HG02981 (cell line): Measurements from ENCODE around the gene TENT4A.
"Not testable (repeated sequence)": the region's sequence is repeated elsewhere in the genome, so short reads cannot be mapped to it uniquely, and the experiment has no call there.

Experiments
- ATAC-seq: cut with Tn5 transposase; IDR thresholded peaks from one replicate; pipeline ENCODE4 v1.9.1; 2021; ENCODE audit warnings: mild to moderate bottlenecking, moderate library complexity; ENCODE audit not compliant: unreplicated experiment

TENT4A gene

DNA sequence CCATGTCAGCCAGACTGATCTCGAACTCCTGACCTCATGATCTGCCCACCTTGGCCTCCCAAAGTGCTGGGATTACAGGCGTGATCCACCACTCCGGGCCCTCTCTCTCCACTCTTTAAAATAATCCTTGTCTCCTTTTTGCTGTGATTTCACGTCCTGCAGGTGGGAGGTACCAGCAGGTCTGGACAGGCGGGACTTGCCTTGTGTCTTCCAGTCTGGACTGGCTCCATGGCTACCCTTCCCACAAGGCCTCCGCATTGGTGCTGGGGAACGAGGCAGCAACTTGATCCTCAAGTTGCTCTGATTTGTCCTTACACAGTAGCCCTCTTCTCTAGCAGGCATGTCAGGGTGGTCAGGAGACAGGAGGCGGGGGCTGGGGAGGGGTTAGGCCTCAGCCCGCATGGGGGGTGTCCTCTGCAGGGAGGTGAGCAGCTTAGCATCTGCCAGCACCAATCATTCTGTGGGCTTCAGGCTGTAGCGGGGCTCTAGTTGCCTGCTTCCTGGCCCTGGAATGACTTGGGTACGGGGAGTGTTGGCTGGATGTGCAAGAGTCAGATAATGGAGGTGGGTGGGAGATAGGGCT, 54.3 kb downstream of the TENT4A start:
- ATAC-seq: no peak

DNA sequence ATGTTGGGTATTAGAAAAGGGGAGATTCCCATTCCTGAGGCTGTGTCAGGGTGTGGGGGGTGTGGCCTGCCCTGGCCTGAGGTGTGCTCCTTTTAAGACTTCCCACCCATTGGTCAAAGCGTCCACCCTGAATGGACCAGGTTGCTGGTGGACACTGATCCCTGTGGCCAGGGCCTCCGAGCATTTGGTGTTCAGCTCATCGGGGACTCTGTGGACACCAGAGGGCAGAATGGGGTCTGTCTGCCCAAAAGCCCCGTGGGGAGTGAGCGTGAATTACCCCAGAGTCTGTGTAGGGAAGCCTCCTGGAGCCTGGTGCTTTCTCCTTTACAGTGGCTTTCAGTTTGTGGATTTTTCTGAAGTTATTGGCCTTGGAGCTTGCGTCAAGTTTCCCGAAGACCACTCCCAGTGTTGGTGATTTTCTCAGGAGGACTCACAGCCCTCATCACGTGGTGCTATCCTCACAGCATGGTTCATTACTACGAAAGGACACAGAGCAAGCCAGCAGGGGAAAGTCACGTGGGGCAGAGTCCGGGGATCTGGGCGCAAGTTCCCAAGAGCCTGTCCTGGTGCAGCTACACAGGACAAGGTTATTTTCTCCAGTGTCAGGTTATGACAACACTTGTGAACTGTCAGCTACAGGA, 55.5 kb downstream of the TENT4A start:
- ATAC-seq: no peak

DNA sequence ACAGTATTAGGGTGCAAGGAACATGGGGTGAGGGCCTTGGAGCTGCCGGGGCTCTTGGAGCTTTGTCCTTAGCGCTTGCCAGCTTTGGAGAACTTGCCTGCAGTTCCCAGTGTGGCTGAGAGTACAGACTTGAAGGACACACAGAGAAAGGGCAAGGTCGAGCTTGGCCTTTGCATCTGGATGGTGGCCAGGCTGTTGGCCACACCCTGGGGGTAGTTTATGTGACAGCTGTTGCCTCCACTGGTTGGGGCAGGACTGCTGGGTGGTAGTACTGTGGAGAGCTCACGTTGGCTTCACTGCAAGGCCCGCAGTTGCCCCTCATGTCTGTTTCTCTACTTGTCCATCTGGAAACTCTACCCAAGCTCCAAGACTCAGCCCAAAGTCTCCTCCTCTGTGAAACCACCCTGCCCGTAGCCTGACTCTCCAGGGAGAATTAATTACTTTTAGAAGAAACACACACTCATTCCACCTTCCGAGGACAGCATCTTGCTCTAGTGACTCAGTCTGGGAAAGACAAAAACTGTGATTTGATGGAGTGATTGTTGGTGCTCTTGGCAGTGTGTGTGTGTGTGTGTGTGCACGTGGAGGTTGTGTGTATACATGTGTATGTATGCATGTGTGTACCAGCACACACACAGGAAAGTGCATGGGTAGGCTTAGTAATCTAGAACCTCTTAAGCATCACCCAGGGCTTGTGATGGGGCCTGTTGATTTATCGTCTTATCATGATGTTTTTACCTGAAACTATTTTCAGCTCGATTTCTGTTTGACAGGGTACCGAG, 57.8 kb downstream of the TENT4A start:
- no peak for ATAC-seq

DNA sequence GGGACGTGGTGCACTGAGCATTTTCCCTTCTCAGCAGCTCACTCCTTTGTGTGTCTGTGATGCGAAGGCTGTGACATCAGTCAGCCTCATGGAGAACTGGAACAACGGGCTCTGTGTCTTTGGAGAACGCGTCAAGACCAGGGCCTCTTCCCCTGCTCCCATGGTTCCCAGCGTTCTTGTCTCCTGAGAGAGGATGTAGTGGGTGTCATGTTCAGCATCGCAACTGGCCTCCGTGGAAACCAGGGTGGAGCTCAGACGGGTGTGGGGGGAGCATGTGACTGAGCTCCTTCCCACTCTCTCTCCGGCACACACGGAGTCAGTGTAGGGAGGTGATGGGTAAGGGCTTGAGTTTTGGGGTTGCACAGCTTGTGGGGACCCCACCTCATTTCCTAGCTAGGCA, 59.7 kb downstream of the TENT4A start:
- ATAC-seq: no peak

DNA sequence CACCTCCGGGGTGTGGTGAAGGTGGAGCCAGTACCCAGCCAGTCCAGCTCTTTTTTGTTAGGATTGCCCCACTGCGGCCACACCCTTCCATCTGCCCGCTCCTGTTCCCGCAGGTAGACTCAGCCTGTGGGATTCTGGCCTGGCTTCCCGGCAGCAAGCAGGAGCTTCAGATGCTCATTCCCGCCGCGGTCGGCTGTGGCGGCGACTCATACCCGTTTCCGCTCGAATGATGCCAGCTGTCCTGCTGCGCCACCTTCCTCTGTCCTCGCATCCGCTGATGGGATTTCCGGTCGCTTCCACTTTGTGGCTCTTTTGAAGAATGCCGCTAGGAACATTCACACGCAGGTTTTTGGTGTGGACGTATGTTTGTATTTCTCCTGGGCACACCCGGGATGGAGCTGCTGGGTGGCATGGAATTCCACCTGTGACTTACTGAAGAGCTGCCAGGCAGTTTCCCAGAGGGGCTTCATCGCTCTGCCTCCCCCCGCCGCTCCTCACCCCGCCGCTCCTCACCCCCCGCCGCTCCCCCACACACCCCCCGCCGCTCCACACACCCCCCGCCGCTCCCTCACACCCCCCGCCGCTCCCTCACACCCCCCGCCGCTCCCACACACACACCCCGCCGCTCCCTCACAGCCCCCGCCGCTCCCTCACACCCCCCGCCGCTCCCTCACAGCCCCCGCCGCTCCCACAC, 60.3 kb downstream of the TENT4A start:
- no peak for ATAC-seq

DNA sequence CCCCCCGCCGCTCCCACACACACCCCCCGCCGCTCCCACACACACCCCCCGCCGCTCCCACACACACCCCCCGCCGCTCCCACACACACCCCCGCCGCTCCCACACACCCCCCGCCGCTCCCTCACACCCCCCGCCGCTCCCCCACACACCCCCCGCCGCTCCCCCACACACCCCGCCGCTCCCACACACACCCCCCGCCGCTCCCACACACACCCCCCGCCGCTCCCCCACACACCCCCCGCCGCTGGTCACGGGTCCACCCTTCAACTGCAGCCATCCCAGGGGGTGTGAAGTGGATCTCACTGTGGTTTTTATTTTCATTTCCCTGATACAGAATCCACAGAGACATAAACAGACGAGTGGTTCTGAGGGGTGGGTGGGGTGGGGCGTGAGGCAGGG, 61.0 kb downstream of the TENT4A start:
- not testable (repeated sequence) for ATAC-seq

DNA sequence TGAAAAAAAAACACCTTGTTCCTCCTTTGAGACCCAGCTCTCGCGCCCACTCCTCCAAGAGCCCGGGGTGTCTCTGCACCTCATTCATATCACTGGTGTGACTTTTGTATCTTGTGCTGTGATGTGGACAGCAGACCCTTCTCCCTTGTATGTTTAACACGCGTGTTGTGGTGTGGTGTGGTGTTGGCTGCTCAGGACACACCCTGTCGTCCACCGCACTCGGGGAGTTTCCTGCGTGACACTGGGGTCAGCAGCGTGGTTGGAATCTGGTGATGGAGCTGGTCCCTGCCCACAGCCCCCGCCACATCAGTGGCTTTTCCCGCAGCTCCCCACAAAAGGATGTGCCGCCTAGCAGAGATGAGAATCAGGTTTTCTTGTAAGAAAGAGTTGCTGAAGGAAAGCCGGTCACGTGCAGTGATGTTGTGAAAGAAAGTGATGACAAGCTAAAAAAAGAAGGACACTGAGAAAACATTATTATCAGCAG, 61.5 kb downstream of the TENT4A start:
- ATAC-seq: no peak

DNA sequence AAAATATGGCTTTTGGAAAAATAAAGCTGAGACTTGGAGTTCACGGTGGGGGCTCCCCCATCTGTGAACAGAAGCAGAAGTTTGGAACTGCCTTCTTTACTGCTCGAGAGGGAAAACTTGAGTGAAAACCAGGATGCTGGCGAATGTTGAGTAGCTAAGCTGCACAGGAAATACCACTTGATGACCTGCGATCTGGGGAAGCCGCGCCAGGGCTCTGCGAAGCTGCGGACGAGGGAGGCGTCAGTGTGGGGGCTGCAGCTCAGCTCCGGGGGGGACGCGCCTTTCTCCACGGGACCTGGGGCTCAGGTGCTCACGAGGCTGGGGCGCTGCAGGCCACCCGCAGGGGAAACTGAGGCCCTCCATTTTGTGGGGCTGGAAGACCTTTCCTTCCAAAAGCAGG, 62.3 kb downstream of the TENT4A start:
- no peak for ATAC-seq

DNA sequence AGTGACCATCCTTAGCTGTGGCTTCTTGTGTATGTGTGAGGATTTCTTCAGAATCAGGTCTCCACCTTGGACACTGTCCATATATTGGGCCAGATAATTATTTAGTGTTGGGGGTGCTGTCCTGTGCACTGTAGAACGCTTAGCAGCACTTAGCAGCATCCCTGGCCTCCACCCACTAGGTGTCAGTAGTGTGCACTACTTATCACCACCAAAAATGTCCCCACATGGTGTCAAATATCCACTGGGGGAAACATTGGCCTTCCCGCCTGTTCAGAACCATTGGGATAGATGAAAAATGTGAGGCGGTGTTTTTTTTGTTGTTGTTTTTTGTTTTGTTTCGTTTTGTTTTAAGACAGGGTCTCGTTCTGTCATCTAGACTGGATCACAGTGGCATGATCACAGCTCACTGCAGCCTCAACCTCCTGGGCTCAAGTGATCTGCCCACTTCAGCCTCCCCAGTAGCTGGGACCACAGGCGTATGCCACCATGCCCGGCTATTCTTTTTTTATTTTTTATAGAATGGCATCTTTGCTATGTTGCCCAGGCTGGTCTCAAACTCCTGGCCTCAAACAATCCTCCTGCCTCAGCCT, 67.7 kb downstream of the TENT4A start:
- ATAC-seq: peak; percentile 74

DNA sequence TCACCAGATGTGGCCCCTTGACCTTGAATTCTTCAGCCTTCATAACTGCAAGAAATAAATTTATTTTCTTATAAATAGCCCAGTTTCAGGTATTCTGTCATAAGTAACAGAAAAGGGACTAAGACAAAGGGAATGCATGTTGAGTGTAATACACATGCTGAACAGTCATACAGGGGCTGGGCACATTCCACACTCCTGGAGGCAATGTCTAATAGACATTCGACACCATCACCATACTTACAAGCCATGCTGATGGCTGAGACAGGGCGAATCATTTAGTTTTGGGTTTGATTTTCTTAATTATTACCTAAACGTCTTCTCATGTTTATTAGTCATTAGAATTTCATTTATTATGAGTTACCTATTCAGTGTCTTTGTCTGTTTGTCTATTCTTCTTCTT, 68.5 kb downstream of the TENT4A start:
- no peak for ATAC-seq

DNA sequence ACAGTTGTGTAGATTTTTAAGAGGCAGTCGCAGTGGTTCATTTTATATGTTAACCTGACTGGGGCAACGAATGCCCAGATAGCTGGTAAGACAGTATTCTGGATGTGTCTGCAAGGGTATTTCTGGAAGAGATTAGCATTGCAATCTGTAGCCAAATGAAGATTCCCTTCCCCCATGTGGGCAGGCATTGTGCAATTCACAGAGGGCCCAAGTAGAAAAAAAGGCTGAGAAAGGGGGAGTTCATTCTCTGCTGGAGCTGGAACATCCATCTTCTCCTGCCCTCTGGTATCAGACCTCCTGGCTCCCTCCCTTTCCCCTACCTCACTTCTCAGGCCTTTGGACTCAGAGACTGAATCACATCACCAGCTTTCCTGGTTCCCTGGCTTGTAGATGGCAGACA, 70.6 kb downstream of the TENT4A start:
- ATAC-seq: no peak

DNA sequence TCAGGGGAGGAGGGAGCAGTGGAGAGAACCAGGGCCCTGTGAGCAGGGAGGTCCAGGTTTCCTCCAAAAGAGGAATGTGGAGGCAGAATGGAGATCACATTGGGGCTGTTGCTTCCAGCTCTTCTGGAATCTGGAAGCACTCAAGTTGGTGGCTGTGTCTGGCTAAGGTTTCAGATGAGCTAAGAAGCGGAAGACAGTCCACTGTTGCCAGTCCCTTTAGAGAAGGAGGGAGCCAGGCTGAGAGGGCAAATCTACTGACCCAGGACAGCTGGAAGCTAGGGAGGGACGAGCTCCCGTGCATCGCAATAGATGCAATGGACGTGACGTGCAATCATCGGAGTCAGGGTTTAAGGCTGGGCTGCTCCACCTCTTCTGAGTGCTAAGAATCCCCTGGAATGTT, 71.2 kb downstream of the TENT4A start:
- ATAC-seq: no peak

DNA sequence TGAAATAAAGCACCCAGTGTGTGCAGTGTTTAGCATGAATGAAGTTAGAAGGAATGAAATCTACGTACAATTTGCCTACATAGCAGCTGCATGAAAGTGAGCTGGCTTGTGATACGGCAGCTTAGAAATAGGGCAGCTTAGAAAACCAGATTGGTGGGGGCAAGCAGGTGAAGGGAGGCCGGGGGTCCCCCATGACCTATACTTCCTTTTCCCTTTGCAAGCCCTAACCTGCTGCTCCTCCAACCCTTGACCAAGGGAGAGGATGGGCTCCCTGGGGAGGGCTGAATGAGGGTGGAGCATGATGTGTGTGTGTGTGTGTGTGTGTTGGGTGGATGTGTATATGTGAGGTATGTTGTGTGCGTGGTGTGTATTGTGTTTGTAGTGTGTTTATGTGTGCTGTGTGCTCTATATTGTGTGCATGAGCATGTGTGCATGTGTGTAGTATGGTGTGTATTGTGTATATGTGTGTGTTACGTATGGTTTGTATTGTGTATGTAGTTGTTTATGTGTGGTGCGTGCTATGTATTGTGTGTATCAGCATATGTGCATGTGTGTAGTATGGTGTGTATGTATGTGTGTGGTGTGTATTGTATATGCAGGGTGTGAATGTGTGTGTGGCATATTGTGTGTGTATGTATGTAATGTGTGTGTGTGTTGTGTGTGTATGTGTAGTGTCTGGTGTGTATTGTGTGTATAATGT, 72.1 kb downstream of the TENT4A start:
- ATAC-seq: no peak

DNA sequence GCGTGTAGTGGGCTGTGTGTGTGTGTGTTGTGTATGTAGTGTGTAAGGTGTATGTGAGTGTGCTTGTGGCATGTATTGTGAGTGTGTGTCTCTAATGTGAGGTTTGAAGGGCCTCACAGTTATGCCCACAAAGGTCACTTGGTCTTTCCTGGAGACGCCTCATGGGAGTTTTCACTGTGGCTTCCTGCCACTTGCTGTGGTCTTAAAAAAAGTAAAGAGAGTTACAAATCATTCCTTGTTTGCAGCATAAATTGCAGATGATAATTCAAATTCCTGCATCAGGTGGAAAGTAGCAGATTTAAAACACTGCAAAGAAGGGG, 72.6 kb downstream of the TENT4A start:
- ATAC-seq: no peak

DNA sequence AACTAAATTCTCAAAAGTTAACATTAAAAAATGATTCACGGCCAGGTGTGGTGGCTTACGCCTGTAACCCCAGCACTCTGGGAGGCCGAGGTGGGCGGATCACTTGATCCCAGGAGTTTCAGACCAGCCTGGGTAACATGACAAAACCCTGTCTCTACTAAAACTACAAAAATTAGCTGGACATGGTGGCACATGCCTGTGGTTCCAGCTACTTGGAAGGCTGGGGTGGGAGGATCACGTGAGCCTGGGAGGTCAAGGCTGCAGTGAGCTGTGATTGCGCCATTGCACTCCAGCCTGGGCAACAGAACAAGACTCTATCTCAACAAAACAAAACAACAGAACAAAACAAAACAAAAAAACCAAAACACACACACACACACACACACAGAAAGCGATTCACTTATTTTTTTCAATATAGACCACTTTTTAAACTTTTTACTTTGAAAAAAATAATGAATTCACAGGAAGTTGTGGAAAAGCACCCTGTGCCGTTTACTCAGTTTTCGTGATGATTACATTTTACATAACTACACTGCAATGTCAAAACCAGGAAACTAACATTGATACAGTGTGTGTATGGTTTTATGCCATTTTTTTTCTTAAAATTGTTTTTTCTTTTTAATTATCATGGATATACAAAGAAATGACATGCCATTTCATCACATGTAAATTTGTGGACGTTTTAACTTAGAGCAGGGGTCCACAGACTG, 73.7 kb downstream of the TENT4A start:
- ATAC-seq: no peak

DNA sequence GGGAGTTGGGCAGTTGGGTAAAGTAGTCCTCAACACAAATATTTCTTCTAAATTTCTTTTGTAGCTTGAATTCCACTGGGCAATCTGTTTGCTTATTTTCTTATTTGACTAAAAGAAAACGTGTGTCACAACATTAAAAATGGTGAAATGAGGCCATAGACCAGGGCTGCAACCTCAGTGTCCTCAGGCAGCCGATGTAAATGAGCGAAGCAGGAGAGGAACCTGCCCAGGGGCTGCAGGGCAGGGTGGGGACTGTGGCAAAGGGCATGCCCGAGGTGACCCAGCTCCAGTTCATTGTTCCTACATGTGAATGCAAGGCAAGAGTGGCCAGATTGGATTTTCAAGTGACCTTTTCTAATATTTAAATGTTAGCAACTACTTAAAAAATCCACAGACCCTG, 74.7 kb downstream of the TENT4A start:
- ATAC-seq: no peak

DNA sequence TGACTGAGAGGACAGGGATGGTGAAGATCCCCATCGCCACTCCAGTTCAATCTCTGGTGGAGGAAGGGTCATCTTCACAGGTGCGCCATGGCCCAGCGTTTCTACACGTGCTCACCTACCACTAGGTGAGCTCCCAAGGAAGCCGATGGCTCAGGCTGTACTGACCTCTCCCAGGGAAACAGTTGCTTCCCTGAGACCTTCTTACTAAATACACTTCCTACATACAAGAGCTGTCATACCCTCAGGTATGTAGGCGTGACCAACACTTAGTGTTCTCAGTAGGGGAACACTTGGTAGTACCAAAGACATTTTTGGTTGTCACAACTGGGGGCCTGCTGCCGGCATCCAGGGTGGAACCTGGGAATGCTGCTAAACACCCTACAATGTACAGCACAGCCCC, 75.2 kb downstream of the TENT4A start:
- no peak for ATAC-seq

DNA sequence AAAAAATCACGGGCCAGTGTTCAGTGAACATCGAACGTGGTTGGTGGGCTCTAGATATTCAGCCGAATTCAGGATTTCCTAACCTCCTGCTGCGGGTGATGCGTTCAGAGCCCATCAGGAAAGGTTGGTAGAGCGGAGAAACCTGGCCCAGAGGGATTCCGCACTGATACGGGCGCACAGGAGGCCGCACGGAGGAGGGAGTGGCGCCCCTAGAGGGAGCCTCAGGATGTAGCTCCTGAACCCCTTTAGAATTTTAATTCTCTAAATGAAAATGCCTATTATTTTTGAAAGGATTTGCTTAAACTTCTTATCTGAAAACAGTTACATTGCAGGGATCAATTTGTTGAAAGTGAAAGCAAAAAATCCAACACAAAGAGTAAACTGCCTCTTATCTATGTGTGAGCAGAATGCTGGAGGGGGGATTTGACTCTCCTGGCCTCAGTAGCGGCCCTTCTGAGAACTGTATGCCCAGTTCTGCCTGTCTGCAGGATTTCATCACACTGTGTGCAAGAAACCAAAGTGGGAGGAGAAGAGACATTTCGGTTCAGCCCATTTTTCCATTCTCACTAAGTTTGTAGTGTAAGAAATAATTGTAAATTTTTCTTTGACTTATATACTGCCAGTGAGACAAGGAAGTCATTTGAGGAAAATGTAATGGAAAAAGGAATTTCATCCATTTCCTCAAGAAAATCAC, 75.9 kb downstream of the TENT4A start:
- no peak for ATAC-seq

DNA sequence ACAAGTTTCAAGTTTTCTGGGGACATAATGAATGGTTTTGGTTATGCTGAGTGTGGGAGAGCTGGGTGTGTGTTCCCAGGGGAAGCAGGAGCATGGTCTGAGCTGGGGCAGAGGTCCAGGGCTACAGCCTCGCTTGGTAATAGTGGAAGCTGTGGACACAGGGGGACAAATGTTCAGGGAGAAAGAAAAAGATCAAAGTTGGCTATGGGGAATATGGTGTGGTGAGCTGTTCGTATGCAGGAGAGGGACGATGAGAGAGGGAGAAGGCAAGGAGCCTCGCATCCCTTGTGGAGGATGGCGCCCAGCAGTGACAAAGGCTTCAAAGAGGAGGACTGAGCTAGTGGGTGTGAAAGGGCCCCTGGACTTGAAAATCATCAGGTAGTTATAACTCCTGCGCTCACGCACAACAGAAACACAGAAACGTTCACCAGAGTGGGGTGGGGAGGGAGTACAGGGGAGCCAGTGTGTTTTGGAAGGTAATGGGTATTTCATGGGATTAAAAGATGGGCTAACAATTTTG, 77.2 kb downstream of the TENT4A start:
- no peak for ATAC-seq
